HG02884 (cell line): ENCODE measurements around the gene NCOA3.
"Not testable (repeated sequence)": the region's sequence is repeated elsewhere in the genome, so short reads cannot be mapped to it uniquely, and the experiment has no call there.

Experiments
- ATAC-seq: cut with Tn5 transposase; IDR thresholded peaks from one replicate; pipeline ENCODE4 v1.9.1; 2021; ENCODE audit warnings: mild to moderate bottlenecking, moderate library complexity; ENCODE audit not compliant: unreplicated experiment

The NCOA3 gene

GRCh38 chr20:47500082-47500481, 1.6 kb upstream of the NCOA3 start:
- not testable (repeated sequence) for ATAC-seq

- no peak for ATAC-seq
Observed at GRCh38 chr20:47500554-47500953, 1.1 kb upstream of the NCOA3 start.

GRCh38 chr20:47501116-47501481, 588 bp upstream of the NCOA3 start:
- ATAC-seq, result no peak

DNA sequence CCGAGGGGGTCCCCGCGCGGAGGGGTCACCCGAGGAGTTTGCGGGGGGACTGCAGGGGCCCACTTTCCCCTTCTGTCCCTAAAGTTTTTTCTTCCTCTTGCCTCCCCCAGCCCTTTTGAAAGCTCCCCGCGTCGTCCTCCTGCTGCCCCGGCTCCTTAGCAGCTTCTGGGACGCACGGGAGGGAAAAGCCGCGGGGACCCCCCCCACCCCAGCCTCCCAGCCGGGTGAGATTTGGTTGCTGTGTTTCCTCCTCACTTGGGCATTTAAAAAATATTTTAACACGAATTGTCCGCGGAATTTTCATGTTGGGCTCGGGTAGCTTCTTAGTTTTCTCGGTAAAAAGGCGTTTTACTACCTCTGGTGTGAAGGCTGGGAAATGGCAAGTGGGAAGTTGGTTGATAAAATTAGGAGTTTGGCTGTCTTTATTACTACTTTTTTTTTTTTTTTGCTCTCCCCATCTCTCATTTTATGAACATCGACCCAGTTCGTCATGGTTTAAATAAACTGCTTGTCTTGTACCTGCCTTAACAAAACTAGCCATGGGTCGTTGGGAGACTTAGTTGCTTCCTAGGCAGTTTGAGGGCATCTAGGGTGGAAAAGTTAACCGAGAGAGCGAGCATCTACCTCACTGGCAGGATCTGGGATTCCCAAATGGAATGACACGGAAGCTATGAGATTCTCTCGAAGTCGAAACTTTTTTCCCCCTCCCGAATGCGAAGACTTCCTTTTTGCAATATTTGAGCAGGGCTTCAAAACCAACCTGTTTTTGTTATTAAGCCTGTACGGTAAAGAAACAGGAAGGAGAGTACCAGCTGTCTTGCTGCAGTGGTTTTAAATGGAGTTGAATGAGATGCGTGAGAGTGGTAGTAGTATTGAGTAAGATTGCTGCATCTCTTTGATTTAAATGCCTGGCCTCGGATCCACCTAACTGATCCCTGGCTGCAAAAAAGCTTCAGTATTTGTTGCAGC, 868 bp downstream of the NCOA3 start:
- no peak for ATAC-seq

GRCh38 chr20:47503685-47504084, 2.0 kb downstream of the NCOA3 start:
- no peak for ATAC-seq

DNA sequence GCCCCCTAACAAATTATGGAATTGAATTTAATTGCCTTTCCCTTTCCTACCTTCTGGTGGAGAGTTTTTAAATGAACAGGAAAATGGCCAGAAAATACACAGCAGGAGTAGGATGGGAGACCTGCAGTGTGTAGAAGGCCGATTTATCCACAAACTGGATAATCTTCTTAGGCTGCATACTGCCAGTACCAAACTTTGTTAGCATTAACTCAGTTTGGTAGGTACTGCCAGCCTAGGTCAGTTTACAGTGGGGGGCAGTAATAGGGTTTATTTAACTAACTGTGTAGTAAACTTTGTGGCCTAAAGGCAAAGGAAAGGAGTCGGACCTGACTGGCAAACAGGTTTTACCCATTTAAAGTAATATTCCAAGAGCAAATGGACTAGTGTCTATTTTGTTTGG, 4.6 kb downstream of the NCOA3 start:
- ATAC-seq, result no peak

DNA sequence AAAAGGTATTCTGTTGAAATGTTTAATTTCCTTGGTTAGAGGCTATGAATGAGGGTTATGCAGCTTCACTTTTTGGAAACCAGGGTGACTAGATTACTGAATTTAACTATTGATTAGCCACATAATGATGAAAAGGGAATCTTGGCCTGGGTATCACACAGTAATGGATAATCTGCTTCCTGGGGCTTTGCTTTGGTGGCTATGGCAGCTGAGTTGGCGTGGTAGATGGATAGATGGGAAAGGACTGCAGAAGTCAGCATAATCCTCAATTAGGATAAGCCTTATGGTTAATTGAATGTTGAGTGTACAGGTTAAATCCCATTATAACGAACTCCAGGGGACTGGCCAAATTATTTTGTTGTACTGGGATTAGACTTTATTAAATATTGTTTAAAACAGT, 5.2 kb downstream of the NCOA3 start:
- no peak for ATAC-seq

DNA sequence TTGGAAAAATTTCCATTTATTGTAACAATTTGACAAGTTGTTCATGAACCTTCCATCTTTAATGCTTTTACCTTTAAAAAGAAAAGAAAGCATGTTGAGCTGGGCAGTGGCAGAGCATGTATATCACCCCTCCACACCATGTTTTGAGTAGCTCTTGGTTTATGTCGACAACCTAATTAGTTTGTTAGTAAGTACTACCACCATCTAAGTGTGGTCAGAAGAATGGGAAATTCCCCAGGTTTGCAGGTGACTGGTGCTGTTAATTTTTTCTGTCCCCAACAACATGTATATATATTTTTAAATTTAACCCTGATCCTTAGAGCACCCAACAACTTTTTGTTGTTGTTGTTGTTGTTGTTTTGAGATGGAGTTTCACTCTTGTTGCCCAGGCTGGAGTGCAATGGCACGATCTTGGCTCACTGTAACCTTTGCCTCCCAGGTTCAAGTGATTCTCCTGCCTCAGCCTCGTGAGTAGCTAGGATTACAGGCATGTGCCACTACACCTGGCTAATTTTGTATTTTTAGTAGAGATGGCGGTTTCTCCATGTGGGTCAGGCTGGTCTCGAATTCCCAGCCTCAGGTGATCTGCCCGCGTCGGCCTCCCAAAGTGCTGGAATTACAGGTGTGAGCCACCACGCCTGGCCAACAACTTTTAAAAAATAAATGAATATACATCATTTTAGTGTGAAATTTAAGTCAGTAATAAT, 5.7 kb downstream of the NCOA3 start:
- not testable (repeated sequence) for ATAC-seq

DNA sequence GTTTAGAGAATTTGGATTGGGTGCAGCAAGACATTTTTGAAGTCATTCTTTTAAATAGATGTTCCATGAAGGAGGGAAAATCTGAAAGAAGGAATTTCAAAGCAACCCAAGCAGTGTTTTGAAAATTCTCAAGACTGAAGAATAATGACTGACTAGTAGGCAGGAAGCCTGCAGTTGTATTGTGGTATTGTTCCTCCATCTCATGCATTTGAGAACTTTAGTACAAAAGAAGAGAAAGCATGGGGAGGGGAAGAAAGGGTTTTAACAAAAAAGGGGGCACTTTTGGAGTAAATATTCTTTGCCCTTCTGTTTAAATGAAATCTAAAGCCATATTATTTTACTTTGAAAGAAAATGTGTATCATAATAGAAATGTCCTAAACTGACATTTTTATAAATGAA, 6.6 kb downstream of the NCOA3 start:
- no peak for ATAC-seq

DNA sequence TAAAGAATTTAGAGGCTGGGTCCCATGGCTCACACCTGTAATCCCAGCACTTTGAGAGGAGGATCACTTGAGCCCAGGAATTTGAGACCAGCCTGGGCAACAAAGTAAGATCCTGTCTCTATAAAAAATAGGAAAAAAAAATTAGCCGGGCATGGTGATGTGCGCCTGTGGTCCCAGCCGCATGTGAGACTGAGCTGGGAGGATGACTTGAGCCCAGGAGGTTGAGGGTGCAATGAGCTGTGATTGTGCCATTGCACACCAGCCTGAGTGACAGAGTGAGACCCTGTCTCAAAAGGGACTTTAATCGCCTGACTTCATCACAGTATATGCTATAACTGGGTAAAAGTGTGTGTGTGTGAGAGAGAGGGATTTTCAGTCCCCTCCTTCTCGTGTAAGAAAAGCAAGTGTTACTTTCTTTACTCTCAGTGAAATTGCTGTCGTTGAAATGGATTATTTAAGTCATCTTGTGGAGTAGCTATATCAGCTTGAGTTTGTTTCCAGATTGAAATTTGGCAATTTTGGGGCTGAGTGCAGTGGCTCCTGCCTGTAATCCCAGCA, 7.5 kb downstream of the NCOA3 start:
- ATAC-seq, result no peak

GRCh38 chr20:47509685-47510084, 8.0 kb downstream of the NCOA3 start:
- no peak for ATAC-seq

GRCh38 chr20:47515843-47516242, 14.2 kb downstream of the NCOA3 start:
- ATAC-seq, result no peak

DNA sequence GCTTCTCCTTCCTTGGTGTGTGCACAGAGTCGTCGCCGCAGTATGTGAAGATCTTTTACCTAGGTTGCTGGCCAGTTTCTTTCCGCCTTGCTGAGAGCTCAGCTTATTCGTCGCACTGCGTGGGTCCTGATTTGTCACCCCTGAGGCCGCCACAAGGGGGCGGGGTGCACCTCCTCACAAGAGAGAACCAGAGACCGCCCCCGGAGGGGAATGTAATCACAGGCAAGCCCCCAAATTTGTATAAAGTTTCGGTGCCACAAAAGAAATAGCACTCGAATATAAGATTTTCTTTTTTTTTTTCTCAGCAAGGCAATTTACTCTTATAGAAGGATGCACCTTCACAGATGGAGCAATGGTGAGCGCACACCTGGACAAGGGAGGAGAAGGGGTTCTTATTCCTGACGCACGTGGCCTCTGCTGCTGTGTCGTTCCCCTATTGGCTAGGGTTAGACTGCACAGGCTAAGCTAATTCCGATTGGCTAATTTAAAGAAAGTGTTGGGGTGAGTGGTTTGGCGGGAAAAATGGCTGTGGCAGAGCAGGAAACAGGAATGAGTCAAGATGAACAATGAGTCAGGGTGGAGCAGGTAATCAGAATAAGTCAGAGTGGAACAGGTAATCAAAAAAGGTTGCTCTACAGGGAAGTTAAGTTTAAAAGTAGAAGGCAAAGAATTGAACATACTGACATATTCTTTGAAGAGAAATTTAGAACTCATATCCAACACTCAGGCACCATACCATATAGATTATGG, 19.5 kb downstream of the NCOA3 start:
- no peak for ATAC-seq

GRCh38 chr20:47524015-47524784, 22.5 kb downstream of the NCOA3 start:
- no peak for ATAC-seq

DNA sequence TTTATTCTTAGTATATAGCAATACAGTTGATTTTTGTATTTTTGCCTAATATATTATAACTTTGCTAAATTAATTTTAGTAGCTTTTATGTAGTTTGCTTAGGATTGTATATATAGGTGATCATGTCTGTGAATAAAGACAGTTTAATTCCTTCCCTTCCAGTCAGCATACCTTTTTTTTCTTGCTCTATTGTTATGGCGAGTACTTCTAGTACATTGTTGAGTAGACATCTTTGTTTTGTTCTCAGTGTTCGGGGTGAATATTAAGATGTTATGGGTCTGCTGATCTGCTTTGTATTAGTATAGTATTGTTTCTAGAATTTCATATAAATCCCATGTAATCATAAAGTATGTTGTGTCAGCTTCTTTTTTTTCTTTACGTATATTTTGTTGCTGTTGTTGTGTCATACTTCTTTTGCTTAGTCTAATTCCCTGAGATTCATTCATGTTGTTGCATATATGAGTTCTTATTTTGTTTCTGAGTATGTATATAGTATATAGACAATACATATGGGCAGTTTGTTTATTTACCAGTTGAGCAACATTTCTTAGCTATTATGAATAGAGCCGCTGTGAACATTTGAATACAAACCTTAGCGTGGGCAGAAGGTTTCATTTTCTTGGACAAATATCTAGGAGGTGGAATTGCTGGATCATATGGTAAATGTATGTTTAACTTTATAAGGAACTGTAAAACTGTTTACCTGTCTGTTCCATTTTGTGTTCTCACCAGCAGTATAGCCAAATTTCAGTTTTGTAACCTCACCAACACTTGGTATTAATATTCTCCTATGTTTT, 25.5 kb downstream of the NCOA3 start:
- ATAC-seq, result no peak

- ATAC-seq, result no peak
Observed at GRCh38 chr20:47529840-47530239, 28.2 kb downstream of the NCOA3 start.

GRCh38 chr20:47531458-47531857, 29.8 kb downstream of the NCOA3 start:
- ATAC-seq, result no peak

GRCh38 chr20:47532002-47532401, 30.3 kb downstream of the NCOA3 start:
- ATAC-seq, result no peak

- no peak for ATAC-seq
Observed at GRCh38 chr20:47533518-47534062, 31.9 kb downstream of the NCOA3 start.
